Esophagus muscularis mucosa (tissue), 4 donors: ENCODE data around the gene BCL2L13.

Experiments
- EP300 ChIP-seq: sonication (generic); formaldehyde crosslinking; IDR thresholded peaks from one replicate; pipeline ENCODE4 v1.6.1; 2017; ENCODE audit warnings: antibody characterized with exemption
- POLR2A ChIP-seq: fragments of 450-650 bp; IDR thresholded peaks from one replicate; pipeline ENCODE4 v1.6.1; 2017; ENCODE audit warnings: antibody characterized with exemption, moderate library complexity, mild to moderate bottlenecking, low read depth
- TF ChIP-seq, protein P1 (sequence below), 3 experiments: fragments of 200-600 bp in 2 of 3; fragments of 450-650 bp in 1 of 3; sonication (generic) in 2 of 3; IDR thresholded peaks; one replicate each; pipeline ENCODE4 v1.5.1; 2017 to 2019; ENCODE audit warnings: antibody characterized with exemption in 3 of 3, mild to moderate bottlenecking in 2 of 3, moderate library complexity in 1 of 3

DNA sequence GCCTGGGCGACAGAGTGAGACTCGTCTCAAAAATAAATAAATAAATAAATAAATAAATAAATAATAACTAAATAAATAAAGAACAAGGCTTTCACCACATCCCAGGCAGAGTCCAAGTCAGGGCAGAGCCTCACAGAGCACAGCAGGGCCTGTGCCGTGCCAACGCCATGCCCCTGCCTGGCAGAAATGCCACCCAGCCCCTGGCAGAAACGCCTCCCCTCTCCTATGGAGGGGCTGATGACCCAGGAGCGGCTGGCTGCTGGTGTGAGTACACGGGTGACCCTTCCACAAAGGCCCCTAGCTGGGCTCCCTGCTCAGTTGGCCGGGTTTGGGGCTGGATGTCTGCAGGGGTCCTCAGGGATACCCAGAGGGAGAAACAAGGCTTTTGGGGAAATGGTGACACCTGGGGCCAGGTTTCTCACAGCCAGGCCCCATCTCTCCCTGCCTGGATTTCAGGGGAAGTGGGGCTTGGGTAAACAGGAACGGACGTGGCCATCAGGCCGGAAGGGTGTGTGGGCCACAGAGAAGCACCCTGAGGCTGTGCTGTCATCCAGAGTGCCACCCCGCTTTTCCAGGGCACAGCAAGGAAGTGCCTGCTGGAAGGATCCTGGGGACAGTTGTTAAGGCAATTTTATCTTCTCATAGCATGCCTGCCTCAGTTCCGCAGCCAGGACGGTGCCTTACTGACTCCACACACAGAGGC is 130.6 kb downstream of the BCL2L13 start:
- TF ChIP-seq, protein P1, sequence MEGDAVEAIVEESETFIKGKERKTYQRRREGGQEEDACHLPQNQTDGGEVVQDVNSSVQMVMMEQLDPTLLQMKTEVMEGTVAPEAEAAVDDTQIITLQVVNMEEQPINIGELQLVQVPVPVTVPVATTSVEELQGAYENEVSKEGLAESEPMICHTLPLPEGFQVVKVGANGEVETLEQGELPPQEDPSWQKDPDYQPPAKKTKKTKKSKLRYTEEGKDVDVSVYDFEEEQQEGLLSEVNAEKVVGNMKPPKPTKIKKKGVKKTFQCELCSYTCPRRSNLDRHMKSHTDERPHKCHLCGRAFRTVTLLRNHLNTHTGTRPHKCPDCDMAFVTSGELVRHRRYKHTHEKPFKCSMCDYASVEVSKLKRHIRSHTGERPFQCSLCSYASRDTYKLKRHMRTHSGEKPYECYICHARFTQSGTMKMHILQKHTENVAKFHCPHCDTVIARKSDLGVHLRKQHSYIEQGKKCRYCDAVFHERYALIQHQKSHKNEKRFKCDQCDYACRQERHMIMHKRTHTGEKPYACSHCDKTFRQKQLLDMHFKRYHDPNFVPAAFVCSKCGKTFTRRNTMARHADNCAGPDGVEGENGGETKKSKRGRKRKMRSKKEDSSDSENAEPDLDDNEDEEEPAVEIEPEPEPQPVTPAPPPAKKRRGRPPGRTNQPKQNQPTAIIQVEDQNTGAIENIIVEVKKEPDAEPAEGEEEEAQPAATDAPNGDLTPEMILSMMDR (IDR thresholded peaks at IDR 0.05) = no peak
- TF ChIP-seq POLR2A (no peak), EP300 (no peak)
